Peyer's patch (tissue), 4 donors: ENCODE results near the gene FEM1A.

Experiments
- POLR2A ChIP-seq, 2 donors: fragments of 450-650 bp; IDR thresholded peaks; one replicate each; pipeline ENCODE4 v1.5.1; 2017; ENCODE audit warnings: antibody characterized with exemption in 2 of 2, mild to moderate bottlenecking in 2 of 2, moderate library complexity in 2 of 2
- TF ChIP-seq, protein P1 (sequence below), 6 experiments: fragments of 450-650 bp in 4 of 6; fragments of 200-600 bp in 2 of 6; sonication (generic) in 1 of 6; IDR thresholded peaks; one replicate each; pipeline ENCODE4 v1.5.1; 2017 to 2019; ENCODE audit warnings: antibody characterized with exemption in 6 of 6, mild to moderate bottlenecking in 3 of 6, moderate library complexity in 1 of 6

DNA sequence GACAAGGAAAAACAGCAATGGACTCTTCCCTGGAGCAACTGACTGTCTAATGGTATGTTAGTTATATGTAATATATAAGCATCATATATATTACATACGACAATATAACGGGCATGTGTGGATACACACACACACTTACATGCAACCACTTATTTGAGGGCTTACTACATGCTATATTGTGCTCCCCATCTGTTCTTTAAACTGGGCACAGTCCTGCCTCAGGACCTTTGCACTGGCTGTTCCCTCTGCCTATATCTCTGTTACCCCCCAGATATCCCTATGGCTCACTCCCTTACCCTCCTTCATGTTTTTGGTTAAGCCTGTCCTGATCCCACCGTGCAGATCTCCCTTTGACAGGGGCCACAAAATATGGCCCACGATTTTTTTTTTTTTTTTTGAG is 29.7 kb downstream of the FEM1A start:
- TF ChIP-seq, protein P1, sequence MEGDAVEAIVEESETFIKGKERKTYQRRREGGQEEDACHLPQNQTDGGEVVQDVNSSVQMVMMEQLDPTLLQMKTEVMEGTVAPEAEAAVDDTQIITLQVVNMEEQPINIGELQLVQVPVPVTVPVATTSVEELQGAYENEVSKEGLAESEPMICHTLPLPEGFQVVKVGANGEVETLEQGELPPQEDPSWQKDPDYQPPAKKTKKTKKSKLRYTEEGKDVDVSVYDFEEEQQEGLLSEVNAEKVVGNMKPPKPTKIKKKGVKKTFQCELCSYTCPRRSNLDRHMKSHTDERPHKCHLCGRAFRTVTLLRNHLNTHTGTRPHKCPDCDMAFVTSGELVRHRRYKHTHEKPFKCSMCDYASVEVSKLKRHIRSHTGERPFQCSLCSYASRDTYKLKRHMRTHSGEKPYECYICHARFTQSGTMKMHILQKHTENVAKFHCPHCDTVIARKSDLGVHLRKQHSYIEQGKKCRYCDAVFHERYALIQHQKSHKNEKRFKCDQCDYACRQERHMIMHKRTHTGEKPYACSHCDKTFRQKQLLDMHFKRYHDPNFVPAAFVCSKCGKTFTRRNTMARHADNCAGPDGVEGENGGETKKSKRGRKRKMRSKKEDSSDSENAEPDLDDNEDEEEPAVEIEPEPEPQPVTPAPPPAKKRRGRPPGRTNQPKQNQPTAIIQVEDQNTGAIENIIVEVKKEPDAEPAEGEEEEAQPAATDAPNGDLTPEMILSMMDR (IDR thresholded peaks at IDR 0.05): no peak
- TF ChIP-seq POLR2A (IDR thresholded peaks at IDR 0.05): no peak
